Activated T-cell treated with anti-CD3 and anti-CD28 coated beads, Interleukin-2, amount 50 U/mL, for 24 hours (primary cell): ENCODE measurements around the gene ZNF283.
"Not testable (repeated sequence)": the region's sequence is repeated elsewhere in the genome, so short reads cannot be mapped to it uniquely, and the experiment has no call there.

Experiments
- DNase-seq: peaks from one replicate; pipeline ENCODE4 v3.0.0-alpha.2; 2020
- H3K27ac Mint-ChIP-seq: 2 replicates; pipeline ENCODE4 v1.8.0; 2020; ENCODE audit warnings: mild to moderate bottlenecking, mixed read lengths
- H3K27me3 Mint-ChIP-seq: 2 replicates; pipeline ENCODE4 v1.8.0; 2020; ENCODE audit warnings: mixed read lengths
- H3K36me3 Mint-ChIP-seq: 2 replicates; pipeline ENCODE4 v1.8.0; 2020; ENCODE audit warnings: low read depth, mixed read lengths
- H3K4me1 Mint-ChIP-seq: 2 replicates; pipeline ENCODE4 v1.8.0; 2020; ENCODE audit warnings: low read depth, mixed read lengths
- H3K4me3 Mint-ChIP-seq: 2 replicates; pipeline ENCODE4 v1.8.0; 2020; ENCODE audit warnings: mild to moderate bottlenecking, moderate library complexity, mixed read lengths
- H3K9me3 Mint-ChIP-seq: 2 replicates; pipeline ENCODE4 v1.8.0; 2020; ENCODE audit warnings: mixed read lengths

The ZNF283 gene

DNA sequence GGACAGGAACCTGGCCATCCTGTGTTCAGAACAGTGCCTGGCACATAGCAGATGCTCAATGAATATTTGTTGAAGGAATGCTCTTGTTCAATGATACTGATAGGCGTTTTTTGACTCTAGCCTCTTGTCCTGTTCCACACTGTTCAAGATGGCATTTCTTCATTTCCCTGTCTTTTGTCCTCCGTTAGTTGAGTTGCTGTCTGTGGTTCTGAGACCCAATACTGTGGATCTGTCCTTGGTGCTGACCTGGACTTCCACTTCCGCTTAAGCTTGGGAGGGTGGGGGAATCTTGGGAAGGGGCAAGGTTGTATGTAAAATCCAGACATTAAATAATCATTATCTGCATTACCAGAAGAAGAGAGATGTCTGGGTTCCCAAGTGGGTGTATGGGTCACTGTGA lies 38.1 kb upstream of the ZNF283 start:
- no peaks in the 10 kb centered on the region for H3K36me3 Mint-ChIP-seq
- peaks cover 12% of the 10 kb centered on the region for H3K4me1 Mint-ChIP-seq
- H3K27me3 Mint-ChIP-seq: peaks cover 15% of the 10 kb centered on the region
- no peak overlapping the region for H3K4me3 Mint-ChIP-seq
- H3K9me3 Mint-ChIP-seq: no peaks in the 10 kb centered on the region
- no peak for DNase-seq
- H3K27ac Mint-ChIP-seq: no peak overlapping the region

DNA sequence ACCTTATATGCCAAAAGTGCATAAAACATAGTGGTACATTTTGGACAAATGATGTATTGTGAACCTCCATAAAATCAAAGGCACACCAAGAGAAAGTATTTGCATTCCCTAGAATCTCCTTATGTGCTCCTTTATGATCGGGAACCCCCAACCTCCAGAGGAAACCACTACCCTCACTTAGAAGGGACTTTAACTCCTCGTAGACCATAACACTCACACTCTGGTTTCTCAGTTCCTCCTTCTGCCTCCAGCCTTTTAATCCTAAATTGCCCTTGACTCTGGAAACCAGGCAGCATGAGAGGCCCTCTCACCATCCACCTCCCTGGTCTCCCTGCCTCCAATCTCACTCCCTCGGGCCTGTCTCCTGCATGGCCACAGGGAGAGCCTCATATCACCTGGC lies 36.5 kb upstream of the ZNF283 start:
- Mint-ChIP-seq H3K36me3 (no peaks in the 10 kb centered on the region), H3K27ac (no peak overlapping the region), H3K27me3 (peaks cover 18% of the 10 kb centered on the region), H3K4me1 (no peaks in the 10 kb centered on the region), H3K9me3 (no peaks in the 10 kb centered on the region), H3K4me3 (no peak overlapping the region)
- DNase-seq: no peak

DNA sequence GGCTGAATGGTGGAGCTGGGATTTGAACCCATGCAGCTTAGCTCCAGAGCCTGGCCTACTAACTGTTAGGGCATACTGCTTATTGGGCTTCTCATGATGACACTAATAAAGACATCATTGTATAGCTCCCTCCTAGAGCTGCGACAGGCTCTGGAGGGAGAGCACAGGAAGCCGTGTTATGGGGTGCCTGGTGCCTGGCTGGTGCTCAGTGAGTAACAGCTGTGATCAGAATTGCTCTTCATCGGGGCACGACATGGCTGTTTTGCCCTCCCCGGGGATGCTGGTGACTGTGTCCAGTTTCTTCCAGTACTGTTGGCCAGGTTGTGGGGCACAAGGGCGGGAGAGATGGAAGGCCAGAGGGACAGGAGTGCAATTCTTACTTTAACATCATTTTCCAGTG lies 30.0 kb upstream of the ZNF283 start:
- H3K27me3 Mint-ChIP-seq: peaks cover 20% of the 10 kb centered on the region
- H3K27ac Mint-ChIP-seq: no peak overlapping the region
- no peak for DNase-seq
- peaks cover 12% of the 10 kb centered on the region for H3K4me1 Mint-ChIP-seq
- H3K4me3 Mint-ChIP-seq: peak overlapping the region; percentile 26
- no peaks in the 10 kb centered on the region for H3K36me3 Mint-ChIP-seq
- no peaks in the 10 kb centered on the region for H3K9me3 Mint-ChIP-seq

DNA sequence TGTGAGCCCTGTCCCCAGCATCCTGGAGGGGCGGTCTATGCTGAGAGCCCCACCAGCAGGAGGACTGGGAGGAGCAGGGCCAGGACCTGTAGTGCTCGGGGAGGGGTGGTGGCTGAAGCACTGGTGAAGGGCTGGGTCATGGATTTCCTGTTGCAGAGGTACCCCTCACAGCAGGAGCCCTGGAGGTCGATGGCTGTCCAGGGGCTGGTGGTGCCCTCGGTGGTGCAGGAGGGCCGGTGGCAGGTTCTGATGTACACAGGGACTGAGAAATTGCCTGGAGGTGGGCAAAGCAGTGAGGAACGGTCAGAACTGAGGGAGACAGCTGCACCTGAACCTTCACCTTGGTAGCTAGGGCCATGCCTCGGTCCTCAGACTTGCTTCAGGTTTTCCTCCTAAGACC lies 29.6 kb upstream of the ZNF283 start:
- Mint-ChIP-seq H3K36me3 (no peaks in the 10 kb centered on the region), H3K27ac (no peak overlapping the region), H3K9me3 (no peaks in the 10 kb centered on the region), H3K4me3 (peak overlapping the region; percentile 26), H3K27me3 (peaks cover 20% of the 10 kb centered on the region), H3K4me1 (peaks cover 12% of the 10 kb centered on the region)
- DNase-seq: no peak

DNA sequence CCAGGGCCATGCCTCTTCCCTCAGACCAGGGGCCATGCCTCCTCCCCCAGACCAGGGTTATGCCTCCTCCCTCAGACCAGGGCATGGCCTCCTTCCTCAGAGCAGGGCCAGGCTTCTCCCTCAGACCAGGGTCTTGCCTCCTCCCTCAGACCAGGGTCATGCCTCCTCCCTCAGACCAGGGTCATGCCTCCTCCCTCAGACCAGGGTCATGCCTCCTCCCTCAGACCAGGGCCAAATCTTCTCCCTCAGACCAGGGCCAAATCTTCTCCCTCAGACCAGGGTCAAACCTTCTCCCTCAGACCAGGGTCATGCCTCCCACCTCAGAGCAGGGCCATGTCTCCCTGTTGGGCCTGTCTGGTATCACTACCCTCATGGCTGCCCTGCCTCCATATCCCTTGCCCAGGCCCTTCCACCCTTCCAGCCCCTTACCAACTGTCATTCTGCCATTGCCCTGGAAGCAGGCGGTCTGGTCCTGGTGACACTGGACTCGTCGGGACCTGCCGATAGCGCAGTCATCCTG lies 29.0 kb upstream of the ZNF283 start:
- Mint-ChIP-seq H3K9me3 (no peaks in the 10 kb centered on the region), H3K27ac (no peak overlapping the region), H3K4me1 (peaks cover 12% of the 10 kb centered on the region), H3K36me3 (no peaks in the 10 kb centered on the region), H3K27me3 (peaks cover 19% of the 10 kb centered on the region), H3K4me3 (peak overlapping the region; percentile 70)
- no peak for DNase-seq

DNA sequence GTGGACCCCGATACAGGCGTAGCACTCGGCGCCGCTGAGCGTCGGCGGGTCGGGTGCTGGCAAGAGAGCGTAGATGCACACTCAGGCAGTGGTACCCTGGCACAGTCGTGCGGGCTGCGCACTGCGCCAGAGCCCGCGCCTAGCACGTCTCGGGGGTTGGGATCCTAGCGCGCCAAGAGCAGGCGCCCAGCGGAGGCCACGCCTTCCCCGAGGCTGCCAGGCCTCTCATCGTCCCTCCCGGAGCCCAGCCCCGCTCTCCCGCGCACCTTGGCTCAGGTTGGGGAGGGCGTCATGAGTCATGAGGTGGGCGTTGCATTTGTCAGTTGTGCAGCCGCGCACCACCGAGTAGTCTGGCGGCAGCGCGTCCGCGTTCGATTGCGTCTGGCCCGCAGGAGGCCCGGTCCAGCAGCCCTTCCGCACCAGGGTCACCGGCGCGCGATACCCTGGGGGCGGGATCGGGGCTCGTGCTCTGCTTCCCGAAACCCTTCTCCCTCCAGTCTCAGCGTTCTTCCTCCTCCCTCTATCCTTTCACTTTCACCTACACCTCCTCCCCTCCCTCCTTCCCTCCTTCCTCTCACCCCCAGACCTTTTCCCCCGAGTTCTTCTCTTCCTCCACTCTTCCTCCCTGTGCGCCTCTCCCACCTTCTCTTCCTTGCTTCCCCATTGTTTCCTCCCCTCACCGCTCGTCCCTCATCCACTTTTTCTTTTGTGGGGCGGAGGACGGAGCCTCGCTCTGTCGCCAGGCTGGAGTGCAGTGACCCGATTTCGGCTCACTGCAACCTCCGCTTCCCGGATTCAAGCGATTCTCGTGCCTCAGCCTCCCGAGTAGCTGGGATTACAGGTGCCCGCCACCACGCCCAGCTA lies 28.3 kb upstream of the ZNF283 start:
- Mint-ChIP-seq H3K27ac (no peak overlapping the region), H3K36me3 (no peaks in the 10 kb centered on the region), H3K9me3 (no peaks in the 10 kb centered on the region), H3K27me3 (peaks cover 14% of the 10 kb centered on the region), H3K4me3 (peak overlapping the region; percentile 70), H3K4me1 (peaks cover 12% of the 10 kb centered on the region)
- DNase-seq: peak; percentile 76

DNA sequence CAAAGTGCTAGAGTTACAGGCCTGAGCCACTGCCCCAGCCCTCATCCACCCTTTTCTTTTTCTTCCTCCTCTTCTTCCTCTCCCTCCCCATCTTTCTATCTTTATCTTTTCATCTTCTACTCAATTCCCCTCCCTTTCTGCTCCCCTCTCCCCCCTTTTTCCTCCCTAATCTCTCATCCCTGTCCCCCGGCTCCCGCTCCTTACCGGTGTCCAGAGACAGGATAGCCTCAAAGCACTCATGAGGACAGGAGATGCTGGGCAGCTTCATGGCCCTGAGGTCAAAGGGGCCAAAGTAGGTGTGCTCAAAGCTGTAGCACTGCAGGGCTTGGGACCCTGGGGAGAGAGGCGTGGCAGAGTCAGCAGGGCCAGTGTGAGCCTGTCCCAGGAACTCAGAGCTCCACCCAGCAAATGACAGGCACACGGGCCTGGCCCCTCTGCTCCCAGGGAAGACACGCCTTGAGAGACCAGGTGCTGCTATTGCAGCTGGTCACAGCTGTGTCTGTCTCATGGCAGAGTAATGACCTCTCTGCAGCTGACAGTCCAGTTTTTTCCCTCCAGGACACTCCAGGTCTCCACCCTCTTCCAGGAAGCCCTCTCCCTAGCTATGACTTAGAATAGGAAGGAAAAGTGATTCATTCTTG lies 27.5 kb upstream of the ZNF283 start:
- Mint-ChIP-seq H3K36me3 (no peaks in the 10 kb centered on the region), H3K27me3 (peaks cover 14% of the 10 kb centered on the region), H3K4me3 (no peak overlapping the region), H3K9me3 (no peaks in the 10 kb centered on the region), H3K27ac (no peak overlapping the region), H3K4me1 (peaks cover 12% of the 10 kb centered on the region)
- no peak for DNase-seq

DNA sequence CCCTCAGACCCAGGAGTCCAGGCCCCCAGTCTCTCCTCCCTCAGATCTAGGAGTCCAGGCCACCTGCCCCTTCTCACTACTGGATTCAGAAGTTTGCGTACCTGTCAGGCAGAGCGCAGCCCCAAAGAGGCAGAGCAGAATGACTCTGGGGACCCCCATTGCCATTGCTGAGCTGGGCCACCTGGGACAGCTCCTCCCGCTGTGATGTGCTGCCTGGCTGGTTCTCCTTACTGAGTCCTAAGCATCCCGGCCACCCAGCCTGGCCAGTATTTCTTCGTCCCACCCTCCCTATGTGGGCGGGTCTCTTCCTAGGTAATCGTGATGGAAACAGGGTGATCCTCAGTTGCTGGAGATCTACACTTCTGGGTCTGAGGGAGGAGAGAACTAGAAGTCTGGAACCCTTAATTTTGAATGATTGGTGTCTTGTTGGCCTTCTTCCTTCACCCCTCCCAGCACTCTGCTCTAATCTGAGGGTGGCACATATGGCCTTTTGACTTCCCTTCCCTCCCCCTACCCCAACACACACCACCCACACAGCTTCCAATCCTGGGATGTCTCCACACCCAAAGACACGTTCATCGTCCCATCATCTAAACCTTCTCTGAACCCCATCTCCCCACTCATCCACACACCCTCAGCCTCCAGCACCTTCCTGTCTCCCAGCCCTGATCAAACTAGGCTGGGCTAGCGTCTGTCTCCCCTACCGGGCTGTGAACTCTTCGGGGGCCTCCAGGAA lies 24.7 kb upstream of the ZNF283 start, which contains the start of gene LYPD5:
LYPD5 (minus strand) TSS at position 232 of the 736 bp plus-strand sequence; CDS start at position 165, 67 bp downstream.
- Mint-ChIP-seq H3K4me1 (peaks cover 9% of the 10 kb centered on the region), H3K27me3 (peaks cover 10% of the 10 kb centered on the region), H3K9me3 (no peaks in the 10 kb centered on the region), H3K36me3 (no peaks in the 10 kb centered on the region), H3K27ac (no peak within 1 kb of the TSS), H3K4me3 (no peak within 1 kb of the TSS)
- DNase-seq: no peak

DNA sequence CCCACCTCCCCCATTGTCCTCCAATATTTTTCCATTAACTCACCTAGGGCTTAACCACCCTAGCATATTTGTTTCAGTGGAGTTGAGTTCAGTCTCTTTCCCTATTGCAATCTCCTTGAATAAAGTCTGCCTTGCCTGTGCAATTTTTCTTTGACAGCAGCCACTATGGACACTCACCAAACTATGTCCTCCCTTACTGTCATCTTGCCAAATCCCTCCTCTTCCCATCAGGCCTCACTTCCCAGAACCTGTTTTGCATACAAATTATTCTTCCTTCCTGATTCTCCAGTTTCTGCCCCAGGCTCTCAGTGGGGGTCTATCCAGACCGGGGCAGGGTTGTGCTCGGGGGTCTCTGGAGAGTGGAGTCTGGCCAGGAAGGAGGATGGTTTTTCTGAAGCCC lies 22.7 kb upstream of the ZNF283 start:
- Mint-ChIP-seq H3K27ac (no peak overlapping the region), H3K27me3 (peaks cover 7% of the 10 kb centered on the region), H3K4me1 (no peaks in the 10 kb centered on the region), H3K36me3 (no peaks in the 10 kb centered on the region), H3K9me3 (no peaks in the 10 kb centered on the region), H3K4me3 (no peak overlapping the region)
- no peak for DNase-seq

DNA sequence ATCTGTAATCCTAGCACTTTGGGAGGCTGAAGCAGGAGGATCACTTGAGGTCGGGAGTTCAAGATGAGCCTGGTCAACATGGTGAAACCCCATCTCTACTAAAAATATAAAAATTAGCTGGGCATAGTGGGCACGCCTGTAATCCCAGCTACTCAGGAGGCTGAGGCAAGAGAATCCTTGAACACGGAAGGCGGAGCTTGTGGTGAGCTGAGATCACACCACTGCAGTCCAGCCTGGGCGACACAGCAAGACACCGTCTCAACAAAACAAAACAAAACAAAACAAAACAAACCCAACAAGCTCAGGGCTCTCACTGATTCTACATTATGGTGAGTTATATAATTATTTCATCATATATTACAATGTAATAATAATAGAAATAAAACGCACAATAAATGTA lies 20.7 kb upstream of the ZNF283 start:
- not testable (repeated sequence) for H3K9me3 Mint-ChIP-seq, H3K4me1 Mint-ChIP-seq, H3K27ac Mint-ChIP-seq, H3K4me3 Mint-ChIP-seq, H3K36me3 Mint-ChIP-seq, DNase-seq
- peaks cover 15% of the 10 kb centered on the region for H3K27me3 Mint-ChIP-seq

DNA sequence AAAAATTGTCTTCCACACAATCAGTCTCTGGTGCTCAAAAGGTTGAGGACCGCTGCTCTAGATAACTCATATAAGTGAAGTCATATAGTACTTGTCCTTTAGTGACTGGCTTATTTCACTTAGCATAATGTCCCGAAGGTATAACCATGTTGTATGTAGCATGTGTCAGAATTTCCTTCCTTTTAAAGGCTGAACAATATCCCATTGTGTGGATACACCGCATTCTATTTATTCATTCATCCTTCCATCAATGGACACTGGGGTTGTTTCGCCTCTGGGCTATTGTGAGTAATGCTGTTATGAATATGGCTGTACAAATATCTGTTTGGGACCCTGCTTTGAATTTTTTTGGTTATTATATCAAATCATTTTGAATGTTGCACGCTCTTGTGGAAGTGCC lies 20.3 kb upstream of the ZNF283 start:
- Mint-ChIP-seq H3K9me3 (no peaks in the 10 kb centered on the region), H3K27ac (no peak overlapping the region), H3K4me3 (no peak overlapping the region), H3K27me3 (peaks cover 16% of the 10 kb centered on the region), H3K4me1 (no peaks in the 10 kb centered on the region), H3K36me3 (no peaks in the 10 kb centered on the region)
- DNase-seq: no peak

DNA sequence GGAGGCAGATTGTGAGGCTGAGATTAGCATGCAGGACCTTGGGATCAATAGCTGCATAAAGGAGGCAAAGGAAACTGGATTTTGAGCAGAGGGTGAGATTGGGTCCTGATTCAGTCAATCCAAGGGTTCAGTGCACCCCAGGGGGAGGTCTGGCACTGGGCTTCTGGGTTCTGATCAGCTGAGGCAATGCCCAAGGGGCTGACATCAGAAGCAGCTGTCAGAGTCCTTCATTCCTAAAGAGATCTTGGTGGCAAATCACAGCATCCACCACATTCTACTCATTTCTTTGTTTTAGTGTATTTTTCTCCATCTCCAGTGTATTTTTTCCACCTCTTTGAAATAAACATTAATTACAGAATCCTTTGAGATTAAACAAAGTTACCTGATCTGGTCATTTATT lies 19.5 kb upstream of the ZNF283 start:
- Mint-ChIP-seq H3K9me3 (no peaks in the 10 kb centered on the region), H3K36me3 (no peaks in the 10 kb centered on the region), H3K27me3 (peaks cover 16% of the 10 kb centered on the region), H3K27ac (no peak overlapping the region), H3K4me3 (no peak overlapping the region), H3K4me1 (no peaks in the 10 kb centered on the region)
- no peak for DNase-seq

DNA sequence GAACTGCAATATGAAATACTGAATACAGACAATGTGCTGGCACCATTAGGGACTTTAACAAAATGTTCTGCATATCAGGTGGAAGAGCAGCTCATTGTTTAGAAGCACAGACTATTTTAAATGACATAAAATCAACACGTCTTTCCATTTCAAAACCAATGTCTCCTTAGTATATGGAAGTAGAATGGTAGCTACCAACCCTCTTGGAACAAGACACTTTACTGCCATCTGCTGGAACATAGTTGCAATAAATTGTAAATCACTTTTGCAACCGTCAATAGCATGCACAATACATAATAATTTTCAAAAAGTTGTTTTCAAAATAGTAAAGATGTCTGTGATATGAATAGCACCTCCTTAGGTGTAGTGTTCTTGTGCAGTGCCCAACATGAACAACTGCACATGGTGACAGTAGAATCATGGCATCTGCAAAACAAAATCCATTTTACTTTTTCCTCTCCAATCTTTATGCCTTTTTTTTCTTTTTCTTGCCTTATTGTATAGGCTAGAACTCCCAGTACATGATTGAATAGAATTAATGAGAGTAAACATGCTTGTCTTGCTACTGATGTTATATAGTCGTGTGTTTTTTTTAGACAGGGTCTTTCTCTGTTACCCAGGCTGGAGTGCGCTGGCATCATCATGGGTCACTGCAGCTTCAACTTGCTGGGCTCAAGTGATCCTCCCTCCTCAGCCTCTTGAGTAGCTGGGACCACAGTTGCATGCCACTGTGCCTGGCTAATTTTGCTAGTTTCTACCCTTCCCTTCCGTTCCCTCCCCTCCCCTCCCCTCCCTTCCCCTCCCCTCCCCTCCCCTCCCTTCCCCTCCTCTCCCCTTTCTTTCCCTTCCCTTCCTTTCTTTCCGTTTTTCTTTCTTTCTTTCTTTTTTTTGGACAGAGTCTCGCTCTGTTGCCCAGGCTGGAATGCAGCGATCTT lies 17.1 kb upstream of the ZNF283 start:
- Mint-ChIP-seq H3K4me1 (peaks cover 6% of the 10 kb centered on the region), H3K36me3 (no peaks in the 10 kb centered on the region), H3K4me3 (no peak overlapping the region), H3K9me3 (no peaks in the 10 kb centered on the region), H3K27ac (no peak overlapping the region), H3K27me3 (peaks cover 27% of the 10 kb centered on the region)
- no peak for DNase-seq

DNA sequence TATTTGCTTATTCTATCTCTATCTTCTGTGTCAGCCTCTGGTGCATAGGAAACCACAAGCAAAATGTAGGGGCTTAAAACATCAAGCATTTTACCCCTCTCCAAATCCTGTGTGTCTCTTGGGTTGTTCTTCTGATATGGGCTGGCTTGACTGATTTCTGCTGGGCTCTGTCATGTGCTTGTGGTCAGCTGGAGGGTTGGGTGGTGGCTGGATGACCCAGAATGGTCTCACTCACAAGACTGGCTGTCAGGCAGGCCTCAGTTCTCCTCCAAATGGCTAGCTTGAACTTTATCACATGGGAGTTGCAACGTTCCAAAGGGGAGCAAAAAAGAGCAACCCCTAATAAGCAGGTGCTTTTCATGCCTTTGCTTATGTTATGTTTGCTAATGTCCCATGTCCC lies 15.3 kb upstream of the ZNF283 start:
- no peak overlapping the region for H3K27ac Mint-ChIP-seq
- peaks cover 6% of the 10 kb centered on the region for H3K4me1 Mint-ChIP-seq
- no peaks in the 10 kb centered on the region for H3K36me3 Mint-ChIP-seq
- no peak overlapping the region for H3K4me3 Mint-ChIP-seq
- DNase-seq: no peak
- H3K9me3 Mint-ChIP-seq: peaks cover 3% of the 10 kb centered on the region
- H3K27me3 Mint-ChIP-seq: peaks cover 25% of the 10 kb centered on the region
